ENCODE data around the gene TIGAR.

- TF ChIP-seq CTCF (IDR thresholded peaks at IDR 0.05; ENCODE audit: insufficient read depth, low read length, poor library complexity, severe bottlenecking), result no peak
- no peak for TF ChIP-seq EZH2phosphoT487 (conservative IDR thresholded peaks at IDR 0.05; ENCODE audit: low read length)
Observed at GRCh38 chr12:4356041-4356327, 35.0 kb downstream of the TIGAR start.
